Naive thymus-derived CD4-positive, alpha-beta T cell (primary cell): ENCODE measurements around the gene ARHGEF17. TPM values are rescaled to one million over a fixed set of nuclear protein-coding genes. Genes with fewer than 3 reads are reported as not detected.

Experiments
- ATAC-seq: fragments of 150-1000 bp; cut with Tn5 transposase; 2 replicates; pipeline ENCODE4 v1.10.0; 2021; ENCODE audit warnings: mild to moderate bottlenecking, moderate library complexity
- CTCF ChIA-PET: fragments of 350-600 bp; sonication (Branson Sonifier 250); formaldehyde crosslinking; loops from one replicate; lab custom pipeline; 2021; ENCODE audit warnings: antibody characterized with exemption; lab: Charles Lee
- POLR2A ChIA-PET: fragments of 350-600 bp; sonication (Branson Sonifier 250); formaldehyde crosslinking; loops from one replicate; lab custom pipeline; 2021; ENCODE audit warnings: antibody characterized with exemption, inconsistent platforms; lab: Charles Lee
- DNase-seq, 9 donors: peaks; one replicate each; pipeline versions ENCODE4 v3.0.0 to v3.0.0-alpha.2; 2020 to 2022; ENCODE audit warnings: mixed read lengths in 1 of 9
- H3K27ac ChIP-seq: one replicate; pipeline ENCODE4 v1.7.0; 2013; ENCODE audit warnings: mild to moderate bottlenecking, low read depth, low read length, moderate library complexity
- H3K27me3 ChIP-seq, 2 donors: one replicate each; pipeline ENCODE4 v1.7.0; 2013; ENCODE audit warnings: low read length in 2 of 2, mild to moderate bottlenecking in 2 of 2, moderate library complexity in 2 of 2; ENCODE audit not compliant: control insufficient read depth in 2 of 2, insufficient read depth in 2 of 2
- H3K36me3 ChIP-seq, 3 experiments: 1 replicate in 2 of 3; 2 replicates in 1 of 3; pipeline ENCODE4 v1.7.0; 2013; ENCODE audit warnings: low read length in 3 of 3, mild to moderate bottlenecking in 3 of 3, moderate library complexity in 1 of 3; ENCODE audit not compliant: insufficient read depth in 3 of 3, control insufficient read depth in 2 of 3
- H3K4me1 ChIP-seq, 2 donors: one replicate each; pipeline ENCODE4 v1.7.0; 2013; ENCODE audit warnings: low read length in 2 of 2, mild to moderate bottlenecking in 2 of 2, moderate library complexity in 1 of 2; ENCODE audit not compliant: control insufficient read depth in 2 of 2, insufficient read depth in 2 of 2
- H3K4me3 ChIP-seq: 2 replicates; pipeline ENCODE4 v1.7.0; 2013; ENCODE audit warnings: mild to moderate bottlenecking, low read length
- H3K9me3 ChIP-seq, 3 experiments: 1 replicate in 2 of 3; 2 replicates in 1 of 3; pipeline ENCODE4 v1.7.0; 2013; ENCODE audit warnings: low read length in 3 of 3; ENCODE audit not compliant: control insufficient read depth in 2 of 3
- H3K27ac Mint-ChIP-seq, 9 donors: one replicate each; pipeline ENCODE4 v1.8.0; 2020 to 2022; ENCODE audit warnings: mixed read lengths in 9 of 9, mild to moderate bottlenecking in 8 of 9, moderate library complexity in 5 of 9, inconsistent platforms in 2 of 9
- H3K27me3 Mint-ChIP-seq, 5 donors: one replicate each; pipeline ENCODE4 v1.8.0; 2021 to 2022; ENCODE audit warnings: mixed read lengths in 5 of 5, mild to moderate bottlenecking in 1 of 5
- H3K36me3 Mint-ChIP-seq, 5 donors: one replicate each; pipeline ENCODE4 v1.8.0; 2020 to 2022; ENCODE audit warnings: mixed read lengths in 5 of 5, mild to moderate bottlenecking in 3 of 5, inconsistent platforms in 1 of 5
- H3K4me1 Mint-ChIP-seq, 7 donors: one replicate each; pipeline ENCODE4 v1.8.0; 2020 to 2022; ENCODE audit warnings: mixed read lengths in 7 of 7, mild to moderate bottlenecking in 3 of 7, inconsistent platforms in 1 of 7
- H3K4me3 Mint-ChIP-seq, 10 donors: one replicate each; pipeline ENCODE4 v1.8.0; 2020 to 2022; ENCODE audit warnings: mild to moderate bottlenecking in 10 of 10, mixed read lengths in 10 of 10, moderate library complexity in 6 of 10, inconsistent platforms in 2 of 10
- H3K9me3 Mint-ChIP-seq, 11 donors: one replicate each; pipeline ENCODE4 v1.8.0; 2020 to 2022; ENCODE audit warnings: mixed read lengths in 11 of 11, mild to moderate bottlenecking in 4 of 11, inconsistent platforms in 1 of 11, moderate library complexity in 1 of 11
- intact Hi-C, 2 donors: fragments of 100-400 bp; cut with micrococcal nuclease; formaldehyde crosslinking; loops; one replicate each; pipeline ENCODE4 v1.15.1; 2023
- polyA plus RNA-seq, 2 donors: library from polyadenylated mRNA; unstranded; fragments of 300-500 nt; fragmentation: Illumina TruSeq; gene quantifications; one replicate each; pipeline ENCODE4 v1.2.3, GENCODE V29; 2021
- total RNA-seq, 6 experiments: library from RNA in 5 of 6; stranded (reverse) in 5 of 6; gene quantifications; 1 replicate in 5 of 6; 2 replicates in 1 of 6; pipeline ENCODE4 v1.2.3 and lab custom pipeline; 2021 to 2026

Gene ARHGEF17, protein sequence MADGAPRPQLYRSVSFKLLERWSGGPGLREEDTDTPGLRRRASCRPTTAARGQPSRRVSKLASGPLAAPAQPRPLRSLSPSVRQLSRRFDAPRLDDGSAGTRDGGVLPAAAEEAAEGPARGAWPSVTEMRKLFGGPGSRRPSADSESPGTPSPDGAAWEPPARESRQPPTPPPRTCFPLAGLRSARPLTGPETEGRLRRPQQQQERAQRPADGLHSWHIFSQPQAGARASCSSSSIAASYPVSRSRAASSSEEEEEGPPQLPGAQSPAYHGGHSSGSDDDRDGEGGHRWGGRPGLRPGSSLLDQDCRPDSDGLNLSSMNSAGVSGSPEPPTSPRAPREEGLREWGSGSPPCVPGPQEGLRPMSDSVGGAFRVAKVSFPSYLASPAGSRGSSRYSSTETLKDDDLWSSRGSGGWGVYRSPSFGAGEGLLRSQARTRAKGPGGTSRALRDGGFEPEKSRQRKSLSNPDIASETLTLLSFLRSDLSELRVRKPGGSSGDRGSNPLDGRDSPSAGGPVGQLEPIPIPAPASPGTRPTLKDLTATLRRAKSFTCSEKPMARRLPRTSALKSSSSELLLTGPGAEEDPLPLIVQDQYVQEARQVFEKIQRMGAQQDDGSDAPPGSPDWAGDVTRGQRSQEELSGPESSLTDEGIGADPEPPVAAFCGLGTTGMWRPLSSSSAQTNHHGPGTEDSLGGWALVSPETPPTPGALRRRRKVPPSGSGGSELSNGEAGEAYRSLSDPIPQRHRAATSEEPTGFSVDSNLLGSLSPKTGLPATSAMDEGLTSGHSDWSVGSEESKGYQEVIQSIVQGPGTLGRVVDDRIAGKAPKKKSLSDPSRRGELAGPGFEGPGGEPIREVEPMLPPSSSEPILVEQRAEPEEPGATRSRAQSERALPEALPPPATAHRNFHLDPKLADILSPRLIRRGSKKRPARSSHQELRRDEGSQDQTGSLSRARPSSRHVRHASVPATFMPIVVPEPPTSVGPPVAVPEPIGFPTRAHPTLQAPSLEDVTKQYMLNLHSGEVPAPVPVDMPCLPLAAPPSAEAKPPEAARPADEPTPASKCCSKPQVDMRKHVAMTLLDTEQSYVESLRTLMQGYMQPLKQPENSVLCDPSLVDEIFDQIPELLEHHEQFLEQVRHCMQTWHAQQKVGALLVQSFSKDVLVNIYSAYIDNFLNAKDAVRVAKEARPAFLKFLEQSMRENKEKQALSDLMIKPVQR (N-terminal part only)
- total RNA-seq (1 to 10 TPM in 1 of 5 experiments, under 1 TPM in 2, not detected in 2; 0.11 to 1.1 (median 0.98) TPM), polyA plus RNA-seq (not detected), total RNA-seq (lab: John Stamatoyannopoulos, UW) (0.94 reads per million)

DNA sequence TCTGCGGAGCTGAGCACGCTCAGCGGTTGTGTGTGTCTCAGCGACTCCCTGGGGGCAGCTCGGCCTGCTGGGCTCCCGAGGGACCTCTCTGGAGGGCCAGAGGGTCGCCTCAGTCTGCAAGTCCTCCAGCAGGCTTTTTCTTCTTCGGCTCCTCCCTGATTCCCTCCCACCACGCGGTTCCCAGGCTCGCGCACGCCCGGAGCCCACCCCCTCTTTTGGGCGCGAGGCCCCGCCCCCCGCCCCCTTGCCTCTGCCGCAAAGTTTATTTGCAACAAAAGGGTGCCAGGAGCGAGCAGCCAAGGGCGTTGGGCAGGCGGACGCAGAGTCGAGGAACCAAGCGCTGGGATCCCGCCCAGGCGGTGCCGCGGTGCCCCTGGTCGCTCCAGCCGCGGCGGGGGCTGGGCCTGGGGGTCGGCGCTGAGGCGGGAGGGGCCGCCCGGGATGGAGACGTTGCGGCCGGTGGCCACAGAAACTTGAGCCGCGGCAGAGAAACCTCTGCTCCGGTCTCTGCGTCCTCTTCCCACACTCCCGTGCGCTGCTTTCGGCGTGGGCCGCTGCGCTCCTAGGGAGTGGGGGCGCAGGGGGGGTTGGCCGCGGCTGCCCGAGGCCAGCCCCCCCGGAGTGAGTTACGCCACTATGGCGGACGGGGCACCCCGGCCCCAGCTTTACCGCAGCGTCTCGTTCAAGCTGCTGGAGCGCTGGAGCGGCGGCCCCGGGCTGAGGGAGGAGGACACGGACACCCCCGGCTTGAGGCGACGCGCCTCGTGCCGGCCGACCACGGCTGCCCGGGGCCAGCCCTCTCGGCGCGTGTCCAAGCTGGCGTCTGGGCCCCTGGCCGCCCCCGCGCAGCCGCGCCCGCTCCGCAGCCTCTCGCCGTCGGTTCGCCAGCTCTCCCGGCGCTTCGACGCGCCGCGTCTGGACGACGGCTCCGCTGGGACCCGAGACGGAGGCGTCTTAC is at the start of gene ARHGEF17:
Gene ARHGEF17, plus strand, starts transcription at position 274 of the 958 bp plus-strand sequence. Its CDS starts 363 bp downstream, at position 637.
- DNase-seq (peak in 6 of 9 donors; percentile 22 to 44 (median 32)), ATAC-seq (peak; percentile 21)
- intact Hi-C loops, result loop anchor here (5.0 kb wide), 3 partner anchors 69 to 354 kb away; partner anchors contain the start of genes FAM168A (in 1 of the 2) and RELT (in 1 of the 2)
- Histone ChIP-seq H3K9me3 (no peaks in the 10 kb centered on the region), H3K4me3 (peak within 1 kb of the TSS; percentile 63), H3K27me3 (peaks cover 0 to 4% of the 10 kb centered on the region in 2 donors), H3K4me1 (peaks cover 4 to 5% of the 10 kb centered on the region in 2 donors), H3K27ac (no peak within 1 kb of the TSS), H3K36me3 (no peaks in the 10 kb centered on the region)
- Mint-ChIP-seq H3K27me3 (peaks cover 6 to 48% (median 14%) of the 10 kb centered on the region in 5 donors), H3K4me1 (peaks cover 8 to 13% (median 11%) of the 10 kb centered on the region in 7 donors), H3K4me3 (peak within 1 kb of the TSS; percentile 83 to 95 (median 91)), H3K27ac (peak within 1 kb of the TSS in 5 of 9 donors; percentile 9 to 68 (median 31)), H3K36me3 (no peaks in the 10 kb centered on the region), H3K9me3 (peaks cover 0 to 3% (median 0%) of the 10 kb centered on the region in 11 donors)
- CTCF ChIA-PET, result interaction anchor here (0.9 to 4.1 kb wide), 3 partner anchors 10 to 294 kb away, joined by 4 to 28 read pairs (median 10); no protein-coding TSS in a partner anchor
- POLR2A ChIA-PET, result interaction anchor here (1.0 kb wide), 1 partner anchor 10 kb away, joined by 3 read pairs; no protein-coding TSS in a partner anchor

DNA sequence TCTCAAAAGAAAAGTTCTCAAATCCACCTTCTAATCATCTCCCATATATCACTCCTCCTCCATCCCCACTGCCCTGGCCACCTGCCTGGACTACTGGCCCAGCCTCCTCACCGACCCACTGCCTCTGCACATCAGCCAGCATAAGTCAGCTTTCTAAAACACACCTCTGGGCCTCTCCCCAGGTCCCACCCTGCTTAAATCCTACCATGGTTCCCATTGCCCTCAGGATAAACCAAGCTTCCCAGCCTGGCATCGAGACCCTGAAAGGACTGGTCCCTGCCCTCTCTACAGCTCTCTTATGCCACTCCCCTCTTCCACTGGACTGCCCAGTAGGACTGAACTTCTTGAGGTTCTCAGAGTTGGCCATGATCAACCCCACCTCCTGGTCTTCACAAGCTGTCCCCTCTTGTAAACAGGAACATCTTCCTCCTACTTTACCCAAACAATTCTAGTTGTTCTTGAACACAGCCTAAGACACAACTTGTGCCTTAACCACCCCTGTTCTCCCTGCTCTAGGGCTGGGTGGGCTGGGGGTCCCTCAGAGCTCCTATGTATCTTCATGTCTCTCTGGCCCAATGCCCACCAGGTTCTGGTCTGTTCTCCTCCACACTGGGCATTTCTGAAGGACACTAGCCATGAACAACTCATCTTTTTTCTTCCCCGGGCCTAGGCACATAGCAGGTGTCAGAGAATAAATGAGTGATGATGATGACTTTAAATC is 48.5 kb upstream of the ARHGEF17 start:
- ChIA-PET POLR2A (no interaction called here), CTCF (no interaction called here)
- Mint-ChIP-seq H3K27me3 (peaks cover 7 to 29% (median 14%) of the 10 kb centered on the region in 5 donors), H3K36me3 (no peaks in the 10 kb centered on the region), H3K4me1 (no peaks in the 10 kb centered on the region), H3K9me3 (no peaks in the 10 kb centered on the region), H3K4me3 (no peak overlapping the region), H3K27ac (no peak overlapping the region)
- Histone ChIP-seq H3K4me1 (no peaks in the 10 kb centered on the region), H3K4me3 (no peak overlapping the region), H3K27ac (no peak overlapping the region), H3K9me3 (no peaks in the 10 kb centered on the region), H3K27me3 (no peaks in the 10 kb centered on the region), H3K36me3 (no peaks in the 10 kb centered on the region)
- ATAC-seq, result no peak
- no peak for DNase-seq
- intact Hi-C loops, result no loop called here

DNA sequence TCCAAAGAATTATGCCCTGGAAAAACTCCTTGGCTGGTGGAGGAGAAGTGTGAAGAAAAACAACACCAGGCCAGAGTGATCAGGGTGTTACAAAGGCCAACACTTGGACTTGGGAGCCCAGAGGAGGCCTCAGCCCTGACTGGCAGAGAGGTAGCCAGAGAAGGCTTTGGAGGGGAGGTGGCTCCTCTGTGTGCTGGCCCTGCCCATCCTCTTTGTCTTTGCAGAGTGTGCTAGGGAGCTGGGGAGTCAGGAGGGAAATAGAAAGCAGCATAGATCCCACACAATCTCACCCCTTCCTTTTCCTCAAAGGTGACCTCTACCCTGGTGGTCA is 48.0 kb upstream of the ARHGEF17 start:
- Histone ChIP-seq H3K36me3 (no peaks in the 10 kb centered on the region), H3K27me3 (no peaks in the 10 kb centered on the region), H3K4me1 (no peaks in the 10 kb centered on the region), H3K9me3 (no peaks in the 10 kb centered on the region), H3K27ac (no peak overlapping the region), H3K4me3 (no peak overlapping the region)
- no peak for ATAC-seq
- H3K4me1 Mint-ChIP-seq, result no peaks in the 10 kb centered on the region
- no peaks in the 10 kb centered on the region for H3K9me3 Mint-ChIP-seq
- no peak overlapping the region for H3K27ac Mint-ChIP-seq
- ChIA-PET POLR2A (no interaction called here), CTCF (interaction anchor here (0.7 kb wide), 1 partner anchor 30 kb away, joined by 3 read pairs; no protein-coding TSS in a partner anchor)
- H3K27me3 Mint-ChIP-seq, result peaks cover 13 to 34% (median 19%) of the 10 kb centered on the region in 5 donors
- DNase-seq, result no peak
- intact Hi-C loops, result no loop called here
- H3K36me3 Mint-ChIP-seq, result no peaks in the 10 kb centered on the region
- H3K4me3 Mint-ChIP-seq, result no peak overlapping the region

DNA sequence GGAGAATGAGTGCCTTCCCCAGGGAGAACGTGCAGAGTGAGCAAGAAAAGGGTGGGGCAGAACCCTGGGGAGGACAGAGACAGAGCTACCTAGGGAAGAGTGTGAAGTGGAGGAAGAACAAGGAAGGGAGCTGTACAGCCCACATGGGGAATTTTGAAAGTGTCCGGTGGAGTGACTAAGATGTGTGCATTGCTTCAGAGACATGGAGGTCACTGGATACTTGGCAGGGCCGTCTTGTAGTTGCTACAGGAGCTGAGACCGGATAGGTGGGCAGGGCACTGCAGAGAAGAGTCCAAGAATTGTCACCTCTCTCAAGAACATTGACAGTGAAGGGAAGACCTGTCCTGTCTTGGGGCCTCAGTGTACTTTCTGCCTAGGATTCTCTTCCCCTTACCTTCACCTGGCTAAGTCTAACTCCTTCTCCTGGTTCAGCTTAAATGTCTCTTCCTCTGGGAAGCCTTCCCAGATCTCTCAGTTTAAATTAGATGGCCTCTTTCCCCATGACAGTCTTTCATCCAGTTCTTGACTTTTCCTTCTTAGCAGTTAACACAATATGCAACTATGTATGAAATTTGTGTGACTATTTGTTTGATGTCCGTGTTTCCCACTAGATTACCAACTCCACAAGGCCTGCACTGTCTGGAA is 45.1 kb upstream of the ARHGEF17 start:
- no peaks in the 10 kb centered on the region for H3K27me3 ChIP-seq

DNA sequence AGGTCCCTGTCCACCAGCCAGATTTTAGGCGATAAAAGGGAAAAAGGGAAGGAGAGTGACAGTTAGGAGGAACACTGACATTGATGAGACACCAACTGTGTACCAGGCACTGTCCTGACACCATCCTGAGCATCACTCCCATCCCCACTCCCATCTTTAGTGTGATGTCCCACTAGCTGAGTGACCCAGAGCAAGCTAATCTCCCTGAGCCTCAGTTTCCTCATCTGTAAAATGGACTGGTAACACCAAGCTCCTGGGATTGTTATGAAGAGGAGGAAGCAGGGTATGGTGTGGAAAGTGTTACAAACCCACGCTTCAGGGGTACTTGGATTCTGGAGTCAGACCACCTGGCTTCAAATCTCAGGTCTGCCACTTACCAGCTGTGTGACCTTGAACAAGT is 44.4 kb upstream of the ARHGEF17 start:
- no peak for DNase-seq
- Histone ChIP-seq H3K9me3 (no peaks in the 10 kb centered on the region), H3K4me1 (no peaks in the 10 kb centered on the region), H3K36me3 (no peaks in the 10 kb centered on the region), H3K27me3 (no peaks in the 10 kb centered on the region), H3K27ac (no peak overlapping the region), H3K4me3 (no peak overlapping the region)
- H3K27ac Mint-ChIP-seq, result no peak overlapping the region
- intact Hi-C loops, result no loop called here
- no peak for ATAC-seq
- ChIA-PET CTCF (no interaction called here), POLR2A (no interaction called here)
- H3K27me3 Mint-ChIP-seq, result peaks cover 22 to 59% (median 33%) of the 10 kb centered on the region in 5 donors
- no peaks in the 10 kb centered on the region for H3K4me1 Mint-ChIP-seq
- no peaks in the 10 kb centered on the region for H3K36me3 Mint-ChIP-seq
- H3K9me3 Mint-ChIP-seq, result no peaks in the 10 kb centered on the region
- no peak overlapping the region for H3K4me3 Mint-ChIP-seq

More for the DNA sequence above, 45.1 kb upstream of the ARHGEF17 start:
- Histone ChIP-seq H3K27ac (no peak overlapping the region), H3K36me3 (no peaks in the 10 kb centered on the region), H3K4me1 (no peaks in the 10 kb centered on the region), H3K4me3 (no peak overlapping the region), H3K9me3 (no peaks in the 10 kb centered on the region)
- no peak for ATAC-seq
- Mint-ChIP-seq H3K4me3 (no peak overlapping the region), H3K36me3 (no peaks in the 10 kb centered on the region), H3K27me3 (peaks cover 22 to 59% (median 33%) of the 10 kb centered on the region in 5 donors), H3K27ac (no peak overlapping the region), H3K4me1 (no peaks in the 10 kb centered on the region), H3K9me3 (no peaks in the 10 kb centered on the region)
- intact Hi-C loops, result no loop called here
- CTCF ChIA-PET, result no interaction called here
- POLR2A ChIA-PET, result no interaction called here
- no peak for DNase-seq
